ENCODE measurements around the gene ACTG1. TPM values are rescaled to one million over a fixed set of nuclear protein-coding genes. Genes with fewer than 3 reads are reported as not detected.

The ACTG1 gene
- total and polyA plus RNA-seq, 2 of the 13 experiments (the other 11 are each of a cell fraction or from before 2014, with no cell fraction given): 973 to 1,138 TPM

GRCh38 chr17:81510785-81511553 is 1.6 kb downstream of the ACTG1 start (continued):
- TF ChIP-seq ZNF280D (CRISPR knock-in tag; IDR thresholded peaks at IDR 0.05): peak; percentile 59; the same call in 1 of the 2 replicates
- TF ChIP-seq KDM5B (CRISPR knock-in tag; IDR thresholded peaks at IDR 0.05; ENCODE audit: borderline replicate concordance): no peak
- TF ChIP-seq HNF4G (IDR thresholded peaks at IDR 0.05; ENCODE audit: borderline replicate concordance, low read depth, low read length): no peak
- TF ChIP-seq HNF4G (CRISPR knock-in tag; IDR thresholded peaks at IDR 0.05; ENCODE audit: borderline replicate concordance, low read depth): no peak
- TF ChIP-seq PTBP1 (IDR thresholded peaks at IDR 0.05; ENCODE audit: low read depth, low read length, poor library complexity, severe bottlenecking): no peak
- no peak for TF ChIP-seq CBFB (CRISPR knock-in tag; IDR thresholded peaks at IDR 0.05)
- TF ChIP-seq ZC3H13 (CRISPR knock-in tag; IDR thresholded peaks at IDR 0.05): peak; percentile 76
- no peak for TF ChIP-seq MBNL3 (CRISPR knock-in tag; conservative IDR thresholded peaks at IDR 0.05)
- TF ChIP-seq ZNF256 (CRISPR knock-in tag; conservative IDR thresholded peaks at IDR 0.05): no peak
- TF ChIP-seq TP53 (CRISPR knock-in tag; conservative IDR thresholded peaks at IDR 0.05): no peak
- no peak for TF ChIP-seq ZNF142 (CRISPR knock-in tag; IDR thresholded peaks at IDR 0.05)
- TF ChIP-seq GFI1 (CRISPR knock-in tag; IDR thresholded peaks at IDR 0.05; ENCODE audit: borderline replicate concordance): no peak
- no peak for TF ChIP-seq KLF6 (CRISPR knock-in tag; IDR thresholded peaks at IDR 0.05)
- TF ChIP-seq SMAD3 (CRISPR knock-in tag; IDR thresholded peaks at IDR 0.05): no peak
- TF ChIP-seq HMGXB3 (CRISPR knock-in tag; IDR thresholded peaks at IDR 0.05; ENCODE audit: borderline replicate concordance): no peak
